ENCODE results near the gene NBAS. TPM values are rescaled to one million over a fixed set of nuclear protein-coding genes. Genes with fewer than 3 reads are reported as not detected.
"Not testable (repeated sequence)": the region's sequence is repeated elsewhere in the genome, so short reads cannot be mapped to it uniquely, and the experiment has no call there.

Gene NBAS
- total RNA-seq, 1 donor from 2014 or later: 94.8 TPM

DNA sequence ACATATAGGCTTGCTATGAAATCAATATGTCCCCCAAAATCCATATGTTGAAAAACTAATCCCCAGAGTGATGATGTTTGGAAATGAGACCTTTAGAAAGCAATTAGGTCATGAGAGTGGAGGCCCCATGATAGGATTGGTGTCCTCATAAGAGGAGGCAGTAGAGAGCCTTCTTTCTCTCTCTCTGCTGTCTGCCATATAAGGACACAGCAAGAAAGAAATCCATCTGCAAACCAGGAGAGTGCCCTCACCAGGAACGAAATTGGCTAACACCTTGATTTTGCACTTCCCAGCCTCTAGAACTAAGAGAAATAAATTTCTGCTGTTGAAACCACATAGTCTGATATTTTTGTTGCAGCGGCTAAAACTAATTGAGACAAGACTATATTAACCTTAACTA lies 89.5 kb downstream of the NBAS start:
- DNase-seq (ENCODE audit: low read depth in 2 of 2): no peak

DNA sequence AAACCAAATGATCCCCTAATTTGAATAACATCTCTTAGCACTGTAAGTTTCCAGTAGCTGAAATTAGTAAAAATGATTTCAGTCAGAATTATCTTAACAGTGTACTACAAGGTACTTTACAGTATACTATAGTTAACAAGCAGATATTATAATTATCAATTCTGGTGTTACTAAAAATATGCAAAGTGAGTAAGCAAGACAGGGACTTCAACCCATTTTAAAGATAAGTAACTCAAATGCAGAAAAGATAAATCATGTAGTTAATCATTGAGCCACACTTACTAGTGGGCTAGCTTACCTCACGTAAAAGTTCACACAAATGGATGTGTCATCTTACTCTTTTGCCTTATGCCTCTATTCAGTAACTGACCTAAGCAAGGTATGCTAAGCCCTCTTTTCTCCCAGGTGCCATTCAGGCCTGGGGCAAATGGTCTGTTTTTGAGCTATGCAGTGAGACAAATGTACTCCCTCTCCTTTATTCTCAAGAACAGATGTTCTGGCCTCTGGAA lies 101.0 kb downstream of the NBAS start:
- DNase-seq (ENCODE audit: low read depth in 2 of 2): no peak

DNA sequence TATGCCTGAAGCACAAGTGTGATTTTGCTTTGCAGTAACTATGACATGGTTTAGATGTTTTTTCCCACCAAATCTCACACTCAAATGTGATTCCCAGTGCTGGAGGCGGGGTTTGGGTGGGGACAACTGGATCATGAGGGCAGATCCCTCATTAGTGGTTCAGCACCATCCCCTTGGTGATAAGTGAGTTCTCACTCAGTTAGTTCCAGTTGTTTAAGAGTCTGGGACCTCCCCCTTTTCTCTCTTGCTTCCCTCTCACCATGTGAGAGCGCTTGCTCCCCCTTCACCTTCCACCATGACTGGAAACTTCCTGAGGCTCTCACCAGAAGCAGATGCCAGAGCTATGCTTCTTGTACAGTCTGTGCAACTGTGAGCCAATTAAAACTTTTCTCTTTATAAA lies 102.9 kb downstream of the NBAS start:
- DNase-seq (ENCODE audit: low read depth in 2 of 2): no peak

DNA sequence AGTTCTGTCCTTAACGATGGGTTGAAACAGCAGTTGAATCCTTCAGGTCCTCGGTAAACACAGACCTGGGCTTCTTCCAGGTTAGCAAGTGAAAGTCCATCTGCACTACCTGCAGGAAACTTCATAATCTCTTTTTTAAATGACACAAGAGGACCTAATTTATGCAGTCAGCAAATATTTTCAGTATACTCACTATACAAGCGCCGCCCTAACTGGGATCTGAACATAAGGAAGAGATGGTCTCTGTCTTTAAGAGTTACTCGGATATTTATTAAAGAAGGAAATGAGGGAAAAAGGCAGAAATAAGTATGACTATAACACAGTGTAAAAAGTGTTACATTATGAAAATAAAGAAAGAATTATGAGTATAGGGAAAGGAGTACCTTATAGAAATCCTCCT lies 103.3 kb downstream of the NBAS start:
- no peak for DNase-seq (ENCODE audit: low read depth in 2 of 2)

DNA sequence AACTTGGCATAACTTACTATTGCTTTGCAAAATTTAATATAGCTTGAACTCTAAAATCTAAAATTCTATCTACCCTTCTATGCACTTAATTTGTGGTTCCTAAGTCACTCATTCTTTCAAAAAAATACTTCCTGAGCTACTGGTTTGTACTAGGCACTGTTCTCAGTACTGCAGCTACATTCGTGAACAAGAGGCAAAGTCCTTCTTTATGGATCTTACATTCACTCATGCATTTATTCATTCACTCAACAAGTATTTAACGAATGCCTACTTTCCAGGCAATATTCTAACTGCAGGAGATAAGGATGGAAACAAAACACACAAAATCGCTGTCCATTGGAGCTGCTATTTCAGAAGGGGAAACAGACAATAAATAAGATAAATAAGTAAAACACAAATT lies 104.8 kb downstream of the NBAS start:
- no peak for DNase-seq (ENCODE audit: low read depth in 2 of 2)

DNA sequence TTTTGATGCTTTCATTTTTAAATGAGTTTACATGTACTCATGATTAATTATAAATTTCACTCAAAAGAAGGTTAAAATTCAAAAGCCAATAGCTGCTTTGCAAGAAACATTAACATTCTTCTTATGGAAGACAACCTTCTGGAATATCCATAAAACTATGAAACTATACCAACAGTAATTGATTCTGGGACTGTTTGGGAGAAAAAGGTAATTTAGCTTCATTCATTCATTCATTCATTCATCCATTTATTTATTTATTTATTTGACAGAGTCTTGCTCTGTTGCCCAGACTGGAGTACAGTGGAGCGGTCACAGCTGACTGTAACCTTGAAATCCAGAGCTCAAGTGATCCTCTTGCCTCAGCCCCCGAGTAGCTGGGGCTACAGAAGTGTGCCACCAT lies 110.3 kb downstream of the NBAS start:
- DNase-seq (ENCODE audit: low read depth in 2 of 2): no peak

DNA sequence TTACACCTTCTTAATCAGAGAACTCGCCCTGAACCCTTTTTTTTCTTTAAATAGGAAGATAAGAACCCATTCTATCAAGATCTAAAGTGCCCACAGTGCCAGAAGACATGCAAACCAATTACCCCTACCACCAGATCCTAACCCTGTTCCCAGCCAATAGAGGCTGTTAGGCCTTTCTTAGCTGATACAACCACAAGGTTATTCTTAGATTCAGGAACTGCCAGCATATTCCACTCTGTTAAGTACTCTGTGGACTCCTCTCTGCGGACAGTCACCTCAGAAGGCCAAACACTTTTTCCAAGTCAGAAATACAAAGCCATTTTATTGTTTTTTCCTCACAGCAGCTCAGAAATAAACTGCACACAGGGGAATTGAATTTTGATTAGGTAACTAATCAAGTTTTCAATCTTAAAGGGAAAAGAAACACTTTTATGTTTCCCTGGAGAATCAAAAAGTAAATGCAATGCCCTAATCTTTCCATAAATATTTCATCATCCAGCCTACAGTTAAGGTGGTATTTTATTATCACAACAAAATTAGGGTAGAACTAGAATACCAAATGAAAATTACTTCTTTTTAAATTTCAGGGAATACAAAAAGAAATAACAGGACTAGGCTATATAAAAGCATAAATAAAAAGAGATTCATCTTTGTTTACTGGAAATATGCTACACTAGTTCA lies 111.4 kb downstream of the NBAS start:
- no peak for DNase-seq (ENCODE audit: low read depth in 2 of 2)

DNA sequence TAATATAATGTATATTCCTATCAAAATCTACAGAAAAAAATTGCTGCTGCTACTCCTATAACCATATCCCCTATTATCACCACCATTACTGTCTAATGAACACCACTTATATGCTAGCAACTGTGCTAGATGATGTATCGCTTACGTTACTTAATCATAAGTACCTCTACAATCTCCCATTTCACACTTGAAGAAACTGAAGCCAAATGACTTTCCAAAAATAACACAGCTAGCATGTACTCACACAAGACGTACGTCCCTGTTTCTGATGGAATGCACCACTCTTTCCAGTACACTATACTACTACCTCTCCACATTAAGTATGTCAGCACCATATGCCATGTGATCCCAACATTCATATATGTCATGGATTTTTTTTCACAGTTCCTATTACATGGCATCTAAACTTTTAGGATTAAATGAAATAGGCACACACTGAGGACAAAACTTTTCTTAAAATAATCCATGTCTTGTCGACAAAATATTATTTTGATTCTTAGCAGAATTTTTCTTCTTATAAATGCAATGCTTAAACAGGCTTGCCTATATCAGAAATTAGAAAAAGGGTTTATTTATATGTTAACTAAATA lies 112.8 kb downstream of the NBAS start:
- no peak for DNase-seq (ENCODE audit: low read depth in 2 of 2)

DNA sequence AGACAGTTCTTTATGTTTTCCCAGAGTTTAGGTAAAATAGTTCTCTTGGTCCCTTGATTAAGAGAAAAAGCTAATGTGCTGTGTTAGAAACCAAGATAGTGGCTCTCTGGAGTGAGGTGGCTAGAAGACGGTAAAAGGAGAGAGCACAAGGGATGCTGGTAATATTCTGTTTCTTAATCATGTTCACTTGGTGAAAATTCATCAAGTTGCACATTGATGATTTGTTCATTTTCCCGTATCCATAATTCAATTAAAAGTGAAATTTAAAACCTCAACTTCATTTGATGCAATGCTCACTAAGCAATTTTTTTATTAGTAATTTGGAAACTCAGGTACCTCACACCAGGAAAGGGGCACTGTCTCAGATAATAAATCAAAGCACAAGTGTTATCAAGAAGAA lies 113.8 kb downstream of the NBAS start:
- no peak for DNase-seq (ENCODE audit: low read depth in 2 of 2)

DNA sequence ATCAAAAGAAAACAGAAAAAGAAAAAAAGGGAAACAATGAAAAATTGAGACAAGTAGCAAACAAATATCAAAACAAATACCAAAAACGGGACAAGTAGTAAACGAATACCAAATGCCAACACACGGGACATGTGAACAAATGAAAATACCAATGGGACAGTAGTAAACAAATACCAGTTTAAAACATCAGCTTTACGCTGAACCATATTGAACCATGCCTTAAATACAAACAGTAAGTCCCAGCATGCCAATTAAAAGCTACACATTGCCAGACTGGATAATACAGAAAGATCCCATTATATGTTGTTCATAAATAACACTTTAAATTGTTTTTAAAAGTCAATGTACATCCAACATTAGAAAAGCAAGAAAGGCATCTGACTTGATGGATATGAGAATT lies 114.2 kb downstream of the NBAS start:
- no peak for DNase-seq (ENCODE audit: low read depth in 2 of 2)

DNA sequence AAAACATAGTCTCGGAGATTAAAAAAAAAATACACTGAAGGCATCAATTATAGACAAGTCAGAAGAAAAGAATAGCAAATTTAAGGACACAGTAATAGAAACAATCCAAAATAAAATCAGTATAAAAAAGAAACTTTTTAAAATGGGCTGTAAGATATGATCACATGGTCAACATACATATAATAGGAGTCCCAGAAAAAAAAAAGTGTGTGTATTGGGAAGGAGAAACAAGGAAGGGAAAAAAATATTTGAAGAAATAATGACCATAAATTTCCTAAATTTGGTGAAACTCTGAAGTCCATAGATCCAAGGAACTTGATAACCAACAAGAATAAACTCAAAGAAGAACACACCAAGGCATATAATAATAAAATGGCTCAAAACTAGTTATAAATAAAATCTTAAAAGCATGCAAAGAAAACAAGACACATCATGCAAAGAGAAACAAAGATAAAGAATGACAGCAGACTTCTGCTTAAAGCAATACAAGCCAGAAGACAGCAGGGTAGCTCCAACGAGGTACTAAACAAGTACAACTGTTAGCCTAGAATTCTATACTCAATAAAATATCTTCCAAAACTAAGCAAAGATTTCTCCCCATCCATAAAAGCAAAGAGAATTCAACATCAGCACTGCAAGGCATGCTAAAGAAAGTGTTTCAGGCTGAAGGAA lies 115.1 kb downstream of the NBAS start:
- DNase-seq (ENCODE audit: low read depth in 2 of 2): no peak

DNA sequence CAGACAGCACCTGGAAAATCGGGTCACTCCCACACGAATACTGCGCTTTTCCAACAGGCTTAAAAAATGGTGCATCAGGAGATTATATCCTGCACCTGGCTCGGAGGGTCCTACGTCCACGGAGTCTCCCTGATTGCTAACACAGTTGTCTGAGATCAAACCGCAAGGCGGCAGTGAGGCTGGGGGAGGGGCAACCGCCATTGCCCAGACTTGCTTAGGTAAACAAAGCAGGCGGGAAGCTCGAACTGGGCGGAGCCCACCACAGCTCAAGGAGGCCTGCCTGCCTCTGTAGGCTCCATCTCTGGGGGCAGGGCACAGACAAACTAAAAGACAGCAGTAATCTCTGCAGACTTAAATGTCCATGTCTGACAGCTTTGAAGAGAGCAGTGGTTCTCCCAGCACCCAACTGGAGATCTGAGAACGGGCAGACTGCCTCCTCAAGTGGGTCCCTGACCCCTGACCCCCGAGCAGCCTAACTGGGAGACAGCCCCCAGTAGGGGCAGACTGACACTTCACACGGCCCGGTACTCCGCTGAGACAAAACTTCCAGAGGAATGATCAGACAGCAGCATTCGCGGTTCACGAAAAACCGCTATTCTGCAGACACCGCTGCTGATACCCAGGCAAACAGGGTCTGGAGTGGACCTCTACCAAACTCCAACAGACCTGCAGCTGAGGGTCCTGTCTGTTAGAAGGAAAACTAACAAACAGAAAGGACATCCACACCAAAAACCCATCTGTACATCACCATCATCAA lies 121.2 kb downstream of the NBAS start:
- DNase-seq (ENCODE audit: low read depth in 2 of 2): not testable (repeated sequence)

DNA sequence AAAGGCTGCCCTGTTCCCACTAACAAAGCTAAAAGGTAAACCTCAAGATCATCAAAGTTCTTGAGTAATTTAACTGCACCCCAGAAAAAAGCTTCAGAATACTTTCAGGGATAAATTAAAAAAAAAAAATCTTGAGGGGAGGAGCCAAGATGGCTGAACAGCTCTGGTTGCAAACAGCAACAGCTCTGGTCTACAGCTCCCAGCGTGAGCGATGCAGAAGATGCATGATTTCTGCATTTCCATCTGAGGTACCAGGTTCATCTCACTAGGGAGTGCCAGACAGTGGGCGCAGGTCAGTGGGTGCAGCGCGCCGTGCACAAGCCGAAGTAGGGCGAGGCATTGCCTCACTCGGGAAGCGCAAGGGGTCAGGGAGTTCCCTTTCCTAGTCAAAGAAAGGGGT lies 121.8 kb downstream of the NBAS start:
- not testable (repeated sequence) for DNase-seq (ENCODE audit: low read depth in 2 of 2)

DNA sequence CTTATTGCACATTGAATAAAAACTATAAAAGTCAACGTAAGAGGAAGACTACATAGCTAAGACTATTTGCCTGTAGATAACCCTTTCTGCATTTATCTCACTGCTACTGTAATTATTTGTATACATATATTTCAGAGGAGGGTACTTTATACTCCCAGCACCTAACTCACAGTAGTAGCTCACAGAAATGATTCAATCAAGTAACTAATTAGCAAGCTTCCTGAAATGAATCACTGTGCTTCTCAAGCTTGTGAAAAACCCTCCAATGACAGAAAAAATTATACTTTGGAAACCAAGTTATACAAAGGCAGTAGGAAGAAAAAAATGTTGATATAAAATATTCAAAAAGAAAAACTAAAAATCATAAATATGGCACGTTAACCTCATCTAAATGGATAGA lies 124.9 kb downstream of the NBAS start:
- peak in 1 of 2 donors; percentile 5 for DNase-seq (ENCODE audit: low read depth in 2 of 2)

DNA sequence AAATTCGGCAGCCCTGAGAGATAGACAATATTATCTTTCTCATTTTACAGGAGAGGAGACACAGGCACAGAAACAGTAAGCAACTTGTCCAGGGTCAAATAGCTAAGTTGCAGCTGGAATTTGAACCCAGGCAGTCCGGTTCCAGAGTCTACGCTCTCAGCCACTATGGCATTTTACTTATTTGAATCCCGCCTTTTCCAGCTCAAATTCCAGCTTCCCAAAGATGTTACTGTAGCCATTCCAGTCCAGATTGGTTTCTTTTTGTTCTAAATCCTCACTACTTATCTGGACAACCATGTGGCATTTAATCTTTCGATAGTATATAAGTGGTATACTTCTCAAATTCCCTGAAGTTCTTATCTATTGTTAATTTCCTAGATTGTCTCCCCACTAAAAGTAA lies 125.7 kb downstream of the NBAS start:
- DNase-seq (ENCODE audit: low read depth in 2 of 2): no peak

DNA sequence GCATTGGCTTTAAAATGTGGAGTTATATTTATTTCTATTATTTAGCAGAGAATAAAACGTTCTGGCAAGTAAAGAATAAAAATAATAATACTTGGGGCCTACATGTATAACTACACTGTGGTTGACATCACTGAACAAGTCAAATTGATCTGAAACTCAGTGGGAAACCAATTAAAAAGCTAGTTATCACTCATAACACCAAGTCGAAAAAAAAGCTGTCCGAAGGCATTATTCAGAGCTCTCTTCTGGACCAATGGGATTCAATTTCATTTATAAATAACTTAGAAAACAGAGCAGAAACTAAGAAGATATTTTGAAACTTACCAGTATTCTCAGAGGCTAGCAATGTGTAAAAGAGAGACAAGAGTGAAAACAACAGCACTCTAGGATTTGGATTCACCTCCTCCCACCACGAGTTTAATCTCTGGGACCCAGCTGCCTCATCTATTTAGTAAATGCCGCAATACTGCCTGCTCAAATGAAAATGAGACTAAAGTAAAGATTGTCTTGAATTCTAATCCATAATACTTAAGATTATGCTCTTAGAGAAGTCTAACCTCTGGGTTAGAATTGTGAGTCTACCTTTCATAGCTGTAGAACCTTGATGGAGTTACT lies 128.4 kb downstream of the NBAS start:
- no peak for DNase-seq (ENCODE audit: low read depth in 2 of 2)

DNA sequence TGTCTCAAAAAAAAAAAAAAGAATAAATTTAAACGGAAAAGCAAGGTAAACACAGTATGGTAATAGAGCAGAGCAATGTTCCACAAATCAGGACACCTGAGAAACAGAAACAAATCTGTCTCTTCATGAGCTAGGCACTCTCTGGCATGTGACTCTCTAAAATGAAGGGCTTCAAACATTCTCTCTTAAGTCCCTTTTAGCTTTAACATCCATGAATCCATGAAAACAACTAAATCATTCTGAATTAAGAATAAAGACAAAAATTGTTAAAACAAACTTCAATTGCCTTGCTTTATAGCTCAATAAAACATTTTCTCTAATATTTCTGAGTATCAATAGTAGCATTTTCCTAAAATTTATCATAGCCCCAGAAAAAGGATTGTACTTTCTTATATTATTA lies 132.1 kb downstream of the NBAS start:
- DNase-seq (ENCODE audit: low read depth in 2 of 2): no peak

DNA sequence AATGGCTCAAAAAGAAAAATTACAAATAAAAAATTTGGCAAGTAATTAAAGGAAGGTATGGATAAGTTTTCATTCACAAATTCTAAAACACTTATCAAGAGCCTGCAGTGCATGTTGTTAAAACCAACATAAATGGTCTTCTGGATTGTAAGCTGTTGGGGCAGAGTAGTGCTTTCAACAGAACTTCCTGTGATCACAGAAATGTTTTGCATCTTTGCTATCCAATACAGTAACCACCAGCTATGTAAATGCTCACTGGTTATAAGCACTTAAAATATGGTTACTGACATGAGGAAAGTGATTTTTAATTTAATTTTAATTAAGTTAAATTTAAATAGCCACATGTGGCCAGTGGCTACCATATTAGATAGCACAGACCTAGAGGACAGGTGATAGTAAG lies 133.1 kb downstream of the NBAS start:
- DNase-seq (ENCODE audit: low read depth in 2 of 2): peak in 1 of 2 donors; percentile 47

DNA sequence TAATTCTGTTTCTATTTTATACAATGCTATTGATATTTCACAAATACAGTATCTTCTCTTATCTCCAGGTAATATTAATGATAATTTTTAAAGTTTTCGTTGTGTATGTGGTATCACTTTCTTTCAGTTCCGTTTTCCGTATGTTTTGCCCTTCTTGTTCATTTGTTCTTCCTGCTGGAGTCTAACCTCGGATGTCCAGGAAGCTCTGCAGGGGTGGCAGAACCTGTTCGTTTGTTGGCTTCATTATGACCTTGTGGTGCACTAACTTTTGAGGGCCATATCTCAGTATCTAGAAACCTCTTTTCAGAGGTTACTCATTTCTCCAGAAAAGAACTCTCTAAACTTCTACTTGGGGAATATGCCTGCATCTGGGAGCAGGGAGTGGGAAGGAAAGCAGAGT lies 134.5 kb downstream of the NBAS start:
- DNase-seq (ENCODE audit: low read depth in 2 of 2): peak in 1 of 2 donors; percentile 69

DNA sequence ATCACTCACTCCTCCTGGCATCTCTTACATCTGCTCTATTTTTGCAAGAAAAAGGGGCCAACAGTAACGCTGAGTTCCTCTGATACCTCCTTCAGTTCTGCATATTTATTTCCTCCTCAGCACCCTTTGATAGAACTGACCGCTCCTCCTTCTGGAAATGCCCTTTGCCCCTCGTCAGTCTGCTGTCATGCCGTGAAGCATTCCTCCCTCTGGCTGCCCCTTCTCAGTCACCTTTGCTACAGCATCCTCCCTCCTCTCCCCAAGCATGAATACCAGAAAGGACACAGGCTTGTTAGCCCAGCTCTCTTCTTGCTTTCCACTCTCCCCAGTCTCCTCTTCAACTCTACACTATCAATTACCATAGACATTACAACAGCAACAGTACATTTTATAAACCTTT lies 135.4 kb downstream of the NBAS start:
- no peak for DNase-seq (ENCODE audit: low read depth in 2 of 2)

DNA sequence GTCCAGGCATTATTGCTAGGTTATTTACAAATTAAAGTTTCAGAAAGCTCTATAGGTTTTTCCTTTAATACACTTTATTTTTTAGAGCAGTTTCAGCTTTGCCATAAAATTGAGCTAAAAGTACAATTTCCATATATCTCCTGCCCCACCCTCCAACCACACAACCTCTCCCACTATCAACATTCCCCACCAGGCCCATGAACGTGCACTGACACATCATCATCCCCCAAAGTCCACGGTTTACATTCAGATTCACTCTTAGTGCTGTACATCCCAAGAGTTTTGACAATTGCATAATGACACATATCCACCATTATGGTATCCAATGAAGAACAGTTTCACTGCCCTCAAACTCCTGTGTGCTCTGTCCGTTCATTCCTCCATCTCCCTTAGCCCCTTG lies 139.4 kb downstream of the NBAS start:
- no peak for DNase-seq (ENCODE audit: low read depth in 2 of 2)

DNA sequence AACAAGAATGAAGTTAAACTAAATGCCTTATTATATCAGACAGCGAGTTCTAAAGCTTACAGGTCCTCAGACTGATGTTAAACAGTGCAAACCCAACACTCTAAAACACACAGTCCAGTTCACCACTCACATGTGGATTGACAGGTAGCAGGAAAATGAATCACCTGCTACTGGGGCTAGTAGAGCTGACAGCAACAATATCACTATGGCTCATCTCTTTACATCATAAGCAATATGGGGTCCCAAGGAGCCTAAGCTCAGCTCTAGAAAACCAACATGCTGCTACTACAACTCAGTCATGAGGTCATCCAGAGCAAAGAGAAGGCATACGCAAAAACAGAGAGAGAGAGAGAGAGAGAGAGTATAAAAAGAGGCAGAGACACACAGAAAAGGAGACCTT lies 145.4 kb downstream of the NBAS start:
- no peak for DNase-seq (ENCODE audit: low read depth in 2 of 2)

Data from lung microvascular endothelial cell (primary cell).